AG08395 (cell line): ENCODE measurements around the gene HOXC10.

ENCODE experiments used
- DNase-seq: peaks from one replicate; pipeline ENCODE4 v3.0.0; 2012; ENCODE audit warnings: mixed read lengths, low spot score

Gene HOXC10

DNA sequence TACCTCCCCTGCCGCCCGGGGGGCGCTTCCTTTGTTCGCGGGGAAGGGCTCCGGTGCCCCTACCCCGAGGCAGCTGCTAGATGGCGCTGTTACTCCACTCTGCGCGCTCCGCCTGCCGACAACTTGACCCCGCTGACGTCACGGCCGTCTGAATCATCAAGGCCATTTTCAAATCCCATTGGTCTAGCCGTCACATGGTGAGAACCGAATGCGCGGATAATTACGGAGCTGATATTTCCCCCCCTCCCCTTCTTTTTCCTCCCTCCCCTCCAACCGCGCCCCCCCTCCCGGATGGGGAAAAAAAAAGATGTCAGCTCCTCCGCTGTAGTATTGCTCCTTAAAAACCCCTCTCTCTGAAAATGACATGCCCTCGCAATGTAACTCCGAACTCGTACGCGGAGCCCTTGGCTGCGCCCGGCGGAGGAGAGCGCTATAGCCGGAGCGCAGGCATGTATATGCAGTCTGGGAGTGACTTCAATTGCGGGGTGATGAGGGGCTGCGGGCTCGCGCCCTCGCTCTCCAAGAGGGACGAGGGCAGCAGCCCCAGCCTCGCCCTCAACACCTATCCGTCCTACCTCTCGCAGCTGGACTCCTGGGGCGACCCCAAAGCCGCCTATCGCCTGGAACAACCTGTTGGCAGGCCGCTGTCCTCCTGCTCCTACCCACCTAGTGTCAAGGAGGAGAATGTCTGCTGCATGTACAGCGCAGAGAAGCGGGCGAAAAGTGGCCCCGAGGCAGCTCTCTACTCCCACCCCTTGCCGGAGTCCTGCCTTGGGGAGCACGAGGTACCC is at the start of gene HOXC10:
Gene HOXC10 (plus strand): TSS at position 246 of the 791 bp plus-strand sequence. CDS start 114 bp downstream, at position 360.
- peak; percentile 92 for DNase-seq

DNA sequence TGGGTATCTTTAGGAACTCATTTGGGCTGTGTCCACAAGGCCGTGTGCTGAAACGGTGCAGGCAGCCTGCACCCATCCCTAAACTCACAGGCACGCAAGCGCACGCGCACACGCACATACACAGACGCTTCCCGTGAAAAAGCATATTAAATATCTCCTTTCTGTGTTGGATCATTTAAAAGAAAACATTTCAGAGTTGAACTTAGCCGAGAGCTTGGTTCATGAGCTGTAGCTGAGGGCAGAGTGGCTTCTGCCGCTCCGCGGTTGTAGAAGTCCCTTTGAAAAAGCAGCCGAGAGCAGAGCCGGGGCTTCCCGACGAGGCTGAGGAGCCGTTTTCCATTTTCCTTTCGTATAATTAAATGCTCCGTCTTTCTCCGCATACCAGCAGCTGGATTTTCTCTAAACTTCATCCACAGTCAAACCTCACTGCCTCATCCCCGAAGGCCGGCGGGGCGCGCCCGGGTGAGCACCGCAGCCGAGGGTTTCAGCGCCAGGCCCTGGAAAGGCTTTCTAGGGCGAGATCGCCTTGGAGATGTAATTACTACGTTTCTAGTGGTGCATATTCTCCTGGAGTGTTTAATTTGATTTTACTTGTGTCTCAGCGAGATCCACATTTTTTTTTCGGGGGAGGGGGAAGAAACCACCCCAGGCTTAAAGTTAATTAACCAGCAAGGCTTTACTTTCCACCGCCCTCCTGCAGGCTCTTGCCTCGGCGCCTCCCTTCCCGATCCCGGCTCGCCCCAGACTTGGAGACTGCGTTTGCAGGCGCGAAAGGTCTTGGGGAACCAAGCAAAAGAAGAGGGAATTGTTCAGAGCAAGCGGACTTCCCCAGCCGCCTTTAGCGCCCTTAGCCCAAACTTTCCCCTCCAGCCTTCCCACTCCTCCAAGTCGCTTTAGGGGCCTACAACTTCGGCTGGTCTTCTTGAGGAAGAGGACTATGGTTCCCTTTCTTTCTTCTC is 49.3 kb upstream of the HOXC10 start:
- no peak for DNase-seq

DNA sequence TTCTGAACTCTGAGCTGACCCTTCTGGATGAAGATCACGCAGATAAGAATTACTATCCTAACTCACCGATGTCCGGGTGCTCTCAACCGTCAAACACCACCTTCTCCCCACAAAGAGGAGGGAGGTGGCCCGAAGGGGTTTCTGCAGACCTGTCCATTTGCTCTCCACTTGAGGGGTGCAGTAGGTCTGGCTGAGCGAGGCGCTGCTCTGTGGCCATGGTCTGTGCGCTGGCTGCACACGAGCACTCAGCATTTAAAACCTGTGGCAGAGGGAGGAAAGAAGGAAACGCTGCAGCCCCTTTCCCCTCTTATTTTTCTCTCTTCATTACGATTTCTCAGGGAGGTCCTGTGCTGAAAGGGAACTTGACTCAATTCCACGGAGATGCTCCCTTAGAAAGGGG is 47.8 kb upstream of the HOXC10 start:
- no peak for DNase-seq

DNA sequence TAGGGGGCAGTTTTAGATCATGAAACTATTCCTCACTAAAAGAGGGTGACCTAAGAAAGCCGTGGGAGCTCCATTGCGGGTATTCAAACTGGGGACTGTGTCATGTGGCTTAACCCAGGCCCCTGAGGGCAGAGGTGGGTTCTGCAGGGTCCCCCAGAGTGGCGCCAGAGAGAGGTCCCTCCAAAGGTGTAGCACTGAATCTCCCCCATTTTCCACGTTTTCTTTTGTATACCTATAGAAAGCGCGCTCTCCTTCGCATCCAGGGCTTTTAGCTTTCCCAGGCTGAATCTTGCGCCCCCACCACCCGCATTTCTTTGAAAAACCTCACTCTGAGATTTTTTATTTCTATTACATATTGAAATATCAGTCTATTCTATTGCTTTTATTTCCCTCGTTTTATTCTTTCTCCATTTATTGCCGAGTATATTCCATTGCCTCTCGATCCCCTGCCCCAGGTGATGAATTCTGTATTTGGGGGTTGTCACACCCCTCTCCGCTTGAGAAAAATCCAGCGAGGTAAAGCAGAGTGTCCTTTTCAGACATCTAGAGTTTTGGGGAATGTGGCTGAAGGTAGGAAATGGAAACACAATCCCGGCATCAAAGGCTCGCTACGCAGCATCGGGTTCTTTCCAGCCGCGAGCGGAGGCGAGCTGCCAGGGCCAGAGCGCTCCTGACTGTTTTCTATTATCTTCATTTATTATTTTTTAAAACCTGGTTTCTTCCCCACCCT is 47.2 kb upstream of the HOXC10 start:
- no peak for DNase-seq

DNA sequence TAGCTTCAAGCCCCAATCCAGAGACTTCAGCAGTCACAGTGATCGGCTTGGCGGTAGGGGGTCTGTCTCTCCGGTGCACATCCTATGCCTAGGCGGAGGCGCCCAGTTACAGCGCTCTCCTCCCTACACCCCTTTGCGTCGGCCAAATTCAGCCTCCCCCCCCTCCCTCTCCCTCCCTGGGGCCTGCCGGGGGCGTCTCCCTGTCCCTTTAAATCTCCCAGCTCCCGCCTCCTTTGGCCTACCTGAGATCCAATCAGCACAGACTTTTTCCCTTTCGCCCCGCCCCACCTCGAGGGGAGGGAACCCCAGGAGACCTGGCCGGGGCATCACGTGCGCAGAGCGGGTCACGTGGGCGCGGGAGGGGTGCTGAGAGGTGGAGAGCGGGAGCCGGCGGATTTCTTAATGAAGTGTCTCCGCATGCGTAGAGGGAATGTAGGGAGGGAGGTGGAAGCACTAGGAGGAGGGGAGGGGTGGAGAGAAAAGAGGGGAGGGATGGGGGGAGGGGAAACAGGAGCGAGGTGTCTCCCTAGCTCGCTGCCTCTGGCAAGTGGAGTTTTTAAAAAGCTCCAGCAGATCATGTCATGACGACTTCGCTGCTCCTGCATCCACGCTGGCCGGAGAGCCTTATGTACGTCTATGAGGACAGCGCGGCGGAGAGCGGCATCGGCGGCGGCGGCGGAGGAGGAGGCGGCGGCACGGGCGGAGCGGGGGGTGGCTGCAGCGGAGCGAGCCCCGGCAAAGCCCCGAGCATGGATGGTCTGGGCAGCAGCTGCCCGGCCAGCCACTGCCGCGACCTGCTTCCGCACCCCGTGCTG is 46.4 kb upstream of the HOXC10 start, which contains the start of gene HOXC13:
Gene HOXC13 (plus strand): TSS at position 506 of the 815 bp plus-strand sequence. CDS start 76 bp downstream, at position 582.
- DNase-seq: peak; percentile 61

DNA sequence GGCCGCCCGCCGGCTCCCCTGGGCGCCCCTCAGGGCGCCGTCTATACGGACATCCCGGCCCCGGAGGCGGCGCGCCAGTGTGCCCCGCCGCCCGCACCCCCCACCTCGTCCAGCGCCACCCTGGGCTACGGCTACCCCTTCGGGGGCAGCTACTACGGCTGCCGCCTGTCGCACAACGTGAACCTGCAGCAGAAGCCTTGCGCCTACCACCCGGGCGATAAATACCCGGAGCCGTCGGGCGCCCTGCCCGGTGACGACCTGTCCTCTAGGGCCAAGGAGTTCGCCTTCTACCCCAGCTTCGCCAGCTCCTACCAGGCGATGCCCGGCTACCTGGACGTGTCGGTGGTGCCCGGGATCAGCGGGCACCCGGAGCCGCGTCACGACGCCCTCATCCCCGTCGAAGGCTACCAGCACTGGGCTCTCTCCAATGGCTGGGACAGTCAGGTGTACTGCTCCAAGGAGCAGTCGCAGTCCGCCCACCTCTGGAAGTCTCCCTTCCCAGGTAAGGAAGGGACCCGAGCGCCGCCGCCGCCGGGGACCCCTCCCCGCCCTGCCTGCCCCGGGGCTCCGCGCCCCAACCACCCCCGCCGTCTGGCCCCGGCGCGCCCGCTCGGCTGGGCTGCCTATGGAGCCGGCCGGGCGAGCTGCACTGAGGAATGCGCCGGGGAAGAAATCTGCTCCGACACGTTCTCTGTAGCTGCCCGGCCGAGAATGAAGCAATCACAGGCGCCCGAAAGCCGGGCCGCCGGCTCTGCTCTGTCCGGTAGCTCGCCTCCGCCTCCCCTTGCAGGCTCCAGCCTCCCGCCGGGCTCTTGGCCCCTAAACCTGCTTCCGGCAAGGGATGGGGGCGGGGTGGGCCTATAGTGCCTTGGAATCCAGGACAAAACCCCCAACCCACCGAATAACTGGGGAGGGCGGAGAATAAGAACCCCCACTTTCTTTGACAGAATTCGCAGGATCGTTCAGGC is 45.5 kb upstream of the HOXC10 start:
- peak; percentile 61 for DNase-seq

DNA sequence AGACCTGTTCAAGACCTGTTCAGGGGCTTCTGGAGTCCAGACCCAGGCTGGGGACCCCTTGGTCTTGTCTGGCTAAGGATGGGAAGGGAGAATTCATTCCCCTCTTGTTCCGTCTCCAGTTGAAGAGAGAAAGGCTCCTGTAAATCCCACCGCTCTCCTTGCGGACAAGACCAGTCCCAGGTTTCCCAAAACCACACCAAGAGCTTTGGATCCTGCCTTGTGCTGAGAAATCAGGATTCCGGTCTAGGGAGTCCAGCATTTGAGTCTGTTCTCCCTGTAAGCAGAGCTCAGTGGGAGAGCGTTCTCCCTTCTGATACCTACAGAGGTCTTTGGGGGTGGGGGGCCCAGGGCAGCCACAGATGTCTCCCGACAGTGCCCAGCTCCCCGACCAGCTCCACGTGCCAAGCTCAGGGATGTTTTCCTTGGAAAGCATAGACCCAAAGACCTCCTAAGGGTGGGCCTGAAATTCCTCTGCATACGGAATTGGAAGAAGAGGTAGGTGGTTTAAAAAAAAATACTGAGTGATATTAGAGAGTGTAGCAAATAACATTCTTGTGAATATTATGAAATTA is 44.4 kb upstream of the HOXC10 start:
- DNase-seq: no peak

DNA sequence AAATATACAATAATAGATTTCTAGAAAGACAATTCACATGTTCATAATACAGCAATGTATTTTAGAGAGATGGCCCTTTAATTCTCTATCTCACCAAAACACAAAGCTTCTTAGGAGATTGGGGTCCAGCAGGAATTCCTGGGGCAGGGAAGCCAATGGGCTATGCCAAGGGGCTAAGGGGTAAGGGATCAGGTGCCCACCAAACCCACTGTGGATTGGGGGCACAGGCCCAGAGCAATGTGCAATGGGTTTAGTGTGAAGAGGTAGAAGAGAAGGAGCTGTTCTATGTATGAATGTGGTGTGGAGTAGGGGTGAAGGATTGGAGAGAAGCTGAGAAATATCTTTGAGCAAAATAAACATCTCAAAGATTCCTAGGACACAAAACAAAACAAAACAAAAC is 43.8 kb upstream of the HOXC10 start:
- no peak for DNase-seq

DNA sequence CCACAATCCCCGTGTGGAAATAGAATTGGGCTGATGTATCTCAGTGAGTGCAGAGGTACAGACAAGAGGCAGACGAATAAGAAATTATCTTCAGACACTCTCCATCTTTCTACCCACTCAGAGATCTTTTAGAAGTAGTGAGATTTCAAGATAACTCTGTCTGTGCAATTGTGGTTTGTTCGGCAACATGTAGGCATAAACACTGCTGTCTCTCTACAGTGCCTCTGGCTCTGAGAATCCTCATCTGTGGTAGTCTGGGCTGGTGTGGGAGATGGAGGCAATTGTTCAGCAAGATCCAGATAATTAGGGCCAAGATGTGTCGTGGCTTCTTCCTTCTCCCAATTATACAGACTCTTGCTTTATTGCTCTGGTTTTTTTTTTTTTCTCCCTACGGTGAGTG is 43.2 kb upstream of the HOXC10 start:
- DNase-seq: no peak

DNA sequence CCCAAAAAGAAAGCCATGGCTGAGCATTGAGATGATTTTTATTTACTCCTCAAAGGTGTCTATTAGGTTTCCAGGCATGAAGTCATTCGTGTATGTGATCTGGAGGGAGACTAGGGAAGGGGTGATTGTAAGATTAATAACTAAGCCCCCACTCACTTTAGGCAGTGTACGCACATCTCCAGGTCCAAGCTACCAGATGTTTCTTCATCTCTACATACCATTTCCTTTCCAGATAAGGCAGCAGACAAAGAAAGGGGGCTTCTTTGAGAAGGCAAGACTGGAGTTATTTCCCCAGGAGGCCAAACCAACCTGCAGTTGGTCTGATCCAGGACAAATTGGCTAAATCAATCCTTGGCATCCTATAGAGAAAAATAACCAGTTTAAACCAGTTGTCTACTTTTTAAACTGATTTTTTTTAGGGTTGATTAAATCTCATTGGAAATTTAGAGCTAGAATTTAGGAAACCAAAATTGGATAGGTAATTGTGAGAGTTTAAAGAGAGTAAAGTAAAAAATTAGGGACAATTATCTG is 42.4 kb upstream of the HOXC10 start:
- DNase-seq: no peak

DNA sequence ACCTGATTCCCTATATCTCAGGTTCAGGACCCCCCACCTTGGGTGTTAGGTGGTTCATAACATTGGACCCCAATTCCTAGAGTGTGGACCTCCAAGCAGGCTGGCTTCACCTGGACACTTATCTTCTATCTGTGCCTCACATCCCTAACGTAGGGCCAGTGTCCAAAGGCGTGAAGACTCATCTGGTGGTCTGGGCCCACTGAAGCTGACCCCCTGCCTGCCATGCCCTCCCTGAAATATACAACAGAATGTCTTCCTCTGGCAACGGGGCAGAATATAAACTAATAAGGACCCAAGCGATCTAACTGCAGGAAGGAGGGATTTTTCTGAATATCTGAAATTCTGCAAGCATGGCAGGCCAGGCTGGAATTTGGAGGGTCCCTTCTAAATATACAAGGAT is 40.7 kb upstream of the HOXC10 start:
- DNase-seq: no peak

DNA sequence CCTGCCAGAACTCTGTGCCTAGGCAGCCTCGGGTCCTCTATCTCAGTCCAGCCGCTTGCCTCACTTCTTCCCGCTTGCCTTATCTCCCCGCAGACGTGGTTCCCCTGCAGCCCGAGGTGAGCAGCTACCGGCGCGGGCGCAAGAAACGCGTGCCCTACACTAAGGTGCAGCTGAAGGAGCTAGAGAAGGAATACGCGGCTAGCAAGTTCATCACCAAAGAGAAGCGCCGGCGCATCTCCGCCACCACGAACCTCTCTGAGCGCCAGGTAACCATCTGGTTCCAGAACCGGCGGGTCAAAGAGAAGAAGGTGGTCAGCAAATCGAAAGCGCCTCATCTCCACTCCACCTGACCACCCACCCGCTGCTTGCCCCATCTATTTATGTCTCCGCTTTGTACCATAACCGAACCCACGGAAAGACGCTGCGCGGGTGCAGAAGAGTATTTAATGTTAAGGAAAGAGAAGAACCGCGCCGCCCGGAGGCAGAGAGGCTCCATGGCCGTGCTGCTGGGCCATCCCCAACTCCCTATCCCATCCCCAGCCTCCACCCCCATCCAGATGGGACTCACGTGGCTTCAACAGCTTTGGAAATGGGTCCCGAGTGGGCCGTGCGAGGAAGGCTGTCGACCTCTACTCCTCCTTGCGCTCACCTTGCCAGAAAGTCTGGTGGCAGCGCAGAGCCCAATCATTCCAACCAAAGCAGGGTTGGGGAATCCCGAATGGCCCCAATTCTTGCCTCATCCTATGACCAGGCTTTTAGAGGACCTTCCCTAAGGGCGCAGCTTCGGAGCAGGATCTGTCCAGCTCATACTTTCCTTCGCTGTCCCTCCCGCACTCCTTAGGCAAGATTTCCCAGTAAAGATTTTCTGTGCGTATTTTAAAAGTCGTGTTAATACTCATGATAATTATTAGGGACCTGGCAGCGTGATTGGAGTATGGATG is 39.8 kb upstream of the HOXC10 start:
- DNase-seq: no peak

DNA sequence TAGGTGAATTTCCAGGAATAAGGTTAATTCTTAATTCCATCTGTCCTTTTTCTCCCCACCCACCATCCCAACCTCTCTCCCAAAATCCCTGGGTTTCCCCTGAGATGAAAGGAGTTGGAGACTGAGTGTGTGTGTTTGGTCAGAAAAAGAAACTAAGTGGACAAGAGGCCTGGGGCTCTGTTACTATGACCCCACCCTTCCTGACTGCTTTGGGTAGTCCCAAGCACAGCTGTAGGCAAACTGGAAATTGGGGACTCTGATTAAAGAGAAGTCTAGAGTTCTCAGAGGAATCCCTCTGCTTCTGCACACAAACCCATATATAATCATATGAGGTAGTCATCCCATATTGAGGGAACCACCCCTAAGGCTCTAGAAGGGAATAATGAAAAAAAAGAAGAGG is 37.2 kb upstream of the HOXC10 start:
- no peak for DNase-seq

DNA sequence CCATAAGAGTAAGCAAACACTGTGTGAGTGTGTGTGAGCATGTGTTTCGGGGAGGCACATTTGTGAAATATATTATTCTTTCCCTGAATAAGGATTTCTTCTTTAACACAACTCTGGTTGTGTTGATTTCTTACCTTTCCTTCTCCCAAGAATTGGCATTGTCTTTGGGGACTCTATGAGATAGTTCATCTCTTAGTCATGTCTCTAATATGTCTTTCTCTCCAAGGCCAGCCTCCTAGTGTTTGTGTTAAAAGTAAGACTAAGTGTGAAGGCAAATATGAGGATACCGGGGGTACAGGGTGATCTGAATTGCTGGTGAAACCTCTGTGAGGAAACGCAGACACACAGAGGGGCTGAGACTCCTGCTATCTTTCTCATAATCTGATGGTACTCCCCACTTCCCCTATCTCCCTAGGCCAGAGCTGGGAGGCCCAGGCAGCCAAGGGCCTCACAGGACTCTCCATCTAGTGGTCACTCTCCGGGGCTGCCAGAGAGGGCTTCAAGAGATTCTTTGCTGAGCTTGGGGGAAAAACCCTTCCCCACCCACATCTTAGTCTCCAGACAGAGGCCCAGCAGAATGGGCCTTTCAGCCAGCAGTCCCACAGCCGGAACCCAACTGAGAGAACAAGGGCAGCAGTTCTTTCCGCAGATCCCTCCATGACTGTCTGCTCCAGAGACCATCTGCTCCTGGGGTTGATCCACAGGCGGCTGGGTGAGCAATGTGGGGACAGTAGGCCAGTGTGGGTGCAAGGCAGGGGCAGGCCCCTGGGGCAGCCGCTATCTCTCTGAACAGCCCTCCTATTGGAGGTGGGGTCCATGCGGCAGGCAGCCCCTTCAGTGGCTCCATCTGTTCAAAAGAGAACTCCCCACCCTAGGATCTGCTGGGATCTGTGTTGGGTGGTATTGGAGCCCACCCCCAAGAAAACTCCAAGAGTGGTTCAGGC is 36.0 kb upstream of the HOXC10 start:
- DNase-seq: no peak

DNA sequence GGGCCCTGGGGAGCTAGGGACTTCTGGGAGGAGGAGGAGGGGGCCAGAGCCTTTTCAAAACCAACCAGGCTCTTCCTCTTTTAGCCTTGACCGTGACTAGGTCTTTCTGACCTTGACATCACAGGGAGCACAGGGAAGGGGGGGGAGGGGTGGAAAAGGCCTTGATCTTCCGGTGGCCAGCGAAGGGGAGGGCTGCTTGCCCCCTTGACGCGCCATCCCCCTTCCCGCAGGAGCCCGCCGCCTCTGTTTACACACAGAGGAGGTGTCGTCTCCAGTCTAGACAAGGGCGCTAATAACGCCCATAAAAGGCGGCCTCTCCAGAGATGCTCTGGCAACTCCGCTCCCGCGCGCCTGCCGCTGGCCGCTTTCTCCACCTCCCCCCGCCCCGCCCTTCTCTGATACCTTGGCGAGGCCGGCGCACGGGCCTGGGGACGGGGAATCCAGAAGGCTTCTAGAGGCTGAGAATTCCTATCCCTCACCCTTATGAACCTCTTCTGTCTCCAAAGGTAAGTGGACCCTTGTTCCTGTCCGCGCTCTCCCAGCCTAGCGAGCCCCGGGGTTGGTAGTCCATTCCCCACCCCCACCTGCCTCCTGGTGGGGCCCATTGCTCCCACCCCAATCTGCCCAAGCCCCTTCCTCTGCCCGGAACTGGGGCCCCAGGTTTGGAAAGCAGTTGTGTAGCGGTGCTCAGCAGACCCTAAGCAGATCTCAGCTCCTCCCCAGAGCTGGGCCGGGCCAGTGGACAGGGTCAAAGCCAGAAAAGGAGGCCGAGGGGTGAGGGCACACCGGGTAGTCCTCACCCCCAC is 35.1 kb upstream of the HOXC10 start:
- DNase-seq: no peak

DNA sequence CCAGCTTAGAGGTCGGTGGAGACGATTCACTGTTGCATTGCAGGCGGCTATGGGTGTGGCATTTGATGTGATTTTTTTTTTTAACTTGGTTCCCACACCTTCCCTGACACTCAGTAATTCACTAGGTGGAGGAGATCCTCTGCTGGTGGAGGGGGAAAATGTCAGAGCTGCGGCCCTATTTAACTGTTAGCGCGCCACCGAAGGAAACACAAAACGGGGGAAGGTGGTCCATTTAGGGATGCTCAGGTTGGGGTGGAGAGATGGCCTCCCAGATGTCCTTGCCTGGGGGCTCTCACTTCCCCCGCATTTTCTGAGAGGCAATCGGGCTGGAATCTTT is 34.5 kb upstream of the HOXC10 start:
- DNase-seq: no peak
